WTC11 (cell line): ENCODE results near the gene MPND.

Experiments
- CREM ChIP-seq: sonication (generic); formaldehyde crosslinking; IDR thresholded peaks from 2 replicates; pipeline ENCODE4 v1.8.1; 2022; ENCODE audit warnings: mild to moderate bottlenecking, missing genetic modification reagents, moderate library complexity
- CTCF ChIP-seq: fragments of 200-600 bp; IDR thresholded peaks from 2 replicates; pipeline ENCODE4 v1.8.0; 2022; ENCODE audit warnings: antibody characterized with exemption
- E2F4 ChIP-seq: sonication (generic); formaldehyde crosslinking; IDR thresholded peaks from 2 replicates; pipeline ENCODE4 v1.8.1; 2022; ENCODE audit warnings: low read depth, mild to moderate bottlenecking, moderate library complexity, missing genetic modification reagents, borderline replicate concordance
- NFYB ChIP-seq: sonication (generic); formaldehyde crosslinking; conservative IDR thresholded peaks from 2 replicates; pipeline ENCODE4 v1.8.0; 2022; ENCODE audit warnings: low read depth, missing genetic modification reagents

- TF ChIP-seq E2F4 (CRISPR knock-in tag) (no peak), CTCF (no peak), CREM (CRISPR knock-in tag) (no peak), NFYB (CRISPR knock-in tag) (no peak)
These were observed 5.4 kb upstream of the MPND start for GRCh38 chr19:4337906-4338440.
